HG02678 (cell line): ENCODE measurements around the gene RRP7A.
"Not testable (repeated sequence)": the region's sequence is repeated elsewhere in the genome, so short reads cannot be mapped to it uniquely, and the experiment has no call there.

Source experiments
- ATAC-seq: cut with Tn5 transposase; IDR thresholded peaks from one replicate; pipeline ENCODE4 v1.9.1; 2021; ENCODE audit warnings: mild to moderate bottlenecking, moderate library complexity; ENCODE audit not compliant: unreplicated experiment

Gene RRP7A

GRCh38 chr22:42500161-42500835, 19.3 kb downstream of the RRP7A start:
- peak; percentile 55 for ATAC-seq

DNA sequence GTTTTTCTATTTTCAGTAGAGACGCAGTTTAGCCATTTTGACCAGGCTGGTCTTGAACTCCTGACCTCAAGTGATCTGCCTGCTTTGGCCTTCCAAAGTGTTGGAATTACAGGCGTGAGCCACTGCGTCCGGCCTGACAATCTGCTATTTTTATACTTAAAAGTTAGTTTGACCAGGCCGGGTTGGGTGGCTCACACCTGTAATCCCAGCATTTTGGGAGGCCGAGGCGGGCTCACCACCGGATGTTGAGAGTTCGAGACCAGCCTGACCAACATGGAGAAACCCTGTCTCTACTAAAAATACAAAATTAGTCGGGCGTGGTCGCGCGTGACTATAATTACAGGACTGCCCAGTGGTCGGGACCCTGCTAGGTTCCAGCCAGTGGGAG, 19.8 kb downstream of the RRP7A start:
- not testable (repeated sequence) for ATAC-seq

- ATAC-seq, result not testable (repeated sequence)
Observed at GRCh38 chr22:42495533-42496141, 24.0 kb downstream of the RRP7A start.

DNA sequence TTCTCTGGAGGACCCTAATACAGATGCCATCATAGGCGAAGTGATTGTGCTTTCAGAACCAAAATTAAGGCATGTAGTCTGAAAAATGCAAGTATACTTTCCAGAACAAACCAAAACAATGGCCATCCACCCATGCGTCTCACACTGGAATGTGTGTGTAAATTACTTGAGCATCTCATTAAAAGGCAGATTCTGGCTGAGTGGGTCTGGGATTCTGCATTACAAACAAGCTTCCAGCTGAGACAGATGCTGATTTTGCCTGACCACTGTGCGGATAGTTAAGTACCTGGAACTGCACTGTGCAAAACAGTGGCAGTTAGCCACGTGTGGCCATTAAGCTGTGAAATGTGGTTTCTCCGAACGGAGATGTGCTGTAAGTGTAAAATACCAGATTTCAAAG, 26.2 kb downstream of the RRP7A start:
- ATAC-seq, result no peak

GRCh38 chr22:42492323-42492690, 27.3 kb downstream of the RRP7A start:
- no peak for ATAC-seq

DNA sequence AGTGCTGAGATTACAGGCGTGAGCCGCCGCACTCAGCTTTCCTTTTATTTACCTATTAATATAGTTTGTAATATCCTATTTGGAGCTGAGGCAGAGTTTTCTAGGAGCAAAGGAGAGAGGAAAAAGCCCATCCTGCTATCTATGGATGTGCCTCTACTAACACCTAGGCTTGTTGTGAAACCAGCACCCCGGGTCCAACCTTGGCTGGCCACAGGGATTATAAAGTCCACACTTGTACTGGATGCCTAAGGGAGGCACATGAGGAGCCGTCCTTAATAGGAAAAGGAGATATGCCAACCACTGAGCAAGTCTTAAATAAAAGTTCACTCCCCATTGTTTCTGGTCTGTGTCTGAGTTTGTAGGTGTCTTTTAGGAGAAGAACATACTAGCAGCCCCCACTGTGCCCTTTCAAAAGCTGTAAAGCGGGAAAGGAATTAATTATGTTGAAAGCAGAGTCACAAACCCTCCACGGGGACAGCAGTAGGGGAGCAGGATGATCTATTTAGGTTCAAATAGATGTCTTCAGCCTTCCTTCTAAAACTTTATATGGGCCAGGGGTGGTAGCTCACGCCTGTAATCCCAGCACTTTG, 29.3 kb downstream of the RRP7A start:
- no peak for ATAC-seq

DNA sequence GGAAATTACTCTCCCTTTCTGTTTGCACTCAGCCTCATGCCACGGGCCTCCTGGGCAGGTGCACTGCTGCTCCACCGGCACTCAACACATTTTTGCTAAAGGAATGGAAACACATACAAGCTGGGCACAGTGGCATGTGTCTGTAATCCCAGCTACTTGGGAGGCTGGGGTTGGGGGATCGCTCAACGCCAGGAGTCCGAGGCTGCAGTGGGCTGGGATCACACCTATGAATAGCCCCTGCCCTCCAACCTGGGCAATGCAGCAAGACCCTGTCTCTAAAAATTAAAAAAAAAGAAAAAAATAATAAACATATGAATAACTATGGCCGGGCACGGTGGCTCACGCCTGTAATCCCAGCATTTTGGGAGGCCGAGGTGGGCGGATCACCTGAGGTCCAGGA, 30.6 kb downstream of the RRP7A start:
- ATAC-seq, result no peak

DNA sequence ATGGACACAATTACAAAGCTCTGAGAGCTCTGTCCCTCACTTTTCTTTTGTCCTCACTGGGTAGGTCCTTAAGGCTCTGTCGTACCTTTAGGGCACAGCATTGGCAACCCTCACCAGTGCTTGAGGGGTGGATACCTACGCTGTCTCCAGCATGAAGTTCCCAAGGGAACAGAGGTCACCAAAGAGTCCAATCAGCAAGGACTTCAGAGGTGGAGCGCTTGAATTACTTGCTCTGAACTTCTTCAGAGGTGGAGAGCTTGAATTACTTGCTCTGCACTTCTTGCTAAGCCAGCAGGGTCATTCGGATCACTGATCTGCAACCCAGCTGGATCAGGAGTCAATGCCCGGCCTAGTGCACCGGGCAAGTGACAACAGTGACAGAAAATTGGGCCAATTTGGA, 35.1 kb downstream of the RRP7A start:
- no peak for ATAC-seq

GRCh38 chr22:42483610-42484223, 35.9 kb downstream of the RRP7A start:
- not testable (repeated sequence) for ATAC-seq

- ATAC-seq, result no peak
Observed at GRCh38 chr22:42475122-42475521, 44.5 kb downstream of the RRP7A start.

DNA sequence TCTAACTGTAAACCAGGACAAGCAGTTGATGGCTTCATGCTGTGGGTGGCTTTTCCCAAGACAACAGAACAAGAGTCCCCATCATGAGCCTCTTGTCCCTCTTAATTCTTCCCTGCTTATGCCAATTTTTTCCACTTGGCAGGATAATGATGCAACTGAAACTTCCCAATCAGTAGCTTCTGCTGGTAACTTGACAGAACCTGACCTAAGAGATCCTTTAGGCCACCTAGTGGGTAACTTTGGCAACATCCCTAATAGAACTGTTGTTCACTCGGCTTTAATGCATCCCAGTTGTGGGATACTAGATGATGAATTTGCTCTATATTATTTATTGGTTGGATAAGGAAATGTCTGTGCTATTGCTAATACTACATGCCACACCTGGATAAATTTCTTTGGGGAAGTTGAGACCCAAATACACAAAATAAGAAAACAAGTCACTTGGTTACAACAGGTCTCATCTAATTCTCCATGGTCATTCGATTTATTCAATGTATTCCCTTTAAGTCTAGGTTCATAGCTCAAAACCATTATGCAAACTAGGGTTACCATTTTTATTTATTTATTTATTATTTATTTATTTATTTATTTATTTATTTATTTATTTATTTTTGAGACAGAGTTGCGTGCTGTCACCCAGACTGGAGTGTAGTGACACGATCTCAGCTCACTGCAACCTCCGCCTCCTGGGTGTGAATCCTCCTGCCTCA, 46.0 kb downstream of the RRP7A start:
- ATAC-seq, result no peak

DNA sequence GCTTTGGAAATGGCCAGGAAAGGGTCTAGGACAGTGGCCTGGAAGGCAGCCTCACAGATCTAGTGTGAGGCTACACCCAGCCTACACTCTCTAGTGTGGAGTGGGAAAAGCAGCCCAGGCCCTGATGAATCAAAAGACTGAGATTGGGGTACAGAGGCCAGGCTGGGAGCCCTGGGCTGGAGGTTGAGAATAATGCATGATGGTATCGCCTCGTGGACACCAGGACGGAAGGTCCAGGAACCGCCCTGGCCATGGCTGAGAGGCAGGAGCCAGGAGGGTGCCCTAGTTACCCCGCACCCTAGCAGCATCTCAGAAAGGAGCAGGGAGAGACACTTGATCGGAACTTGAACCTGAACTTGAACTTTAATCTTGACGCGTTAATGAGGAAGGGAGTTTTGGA, 46.9 kb downstream of the RRP7A start:
- ATAC-seq, result no peak

DNA sequence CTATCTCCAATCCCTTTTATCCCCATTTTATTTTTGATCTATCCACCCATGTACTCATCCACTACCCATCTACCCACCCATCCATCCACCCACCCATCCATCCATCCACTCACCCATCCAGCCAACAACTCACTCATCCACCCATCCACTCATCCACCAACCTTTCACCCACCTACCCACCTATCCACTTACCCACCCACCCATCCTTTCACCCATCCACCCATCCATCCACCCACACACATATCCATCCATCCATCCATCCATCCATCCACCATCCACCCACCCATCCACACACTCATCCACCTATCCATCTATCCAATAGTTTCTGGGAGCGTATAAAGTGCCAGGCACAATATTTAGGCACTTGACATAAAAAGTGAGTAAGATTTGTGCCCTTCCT, 48.2 kb downstream of the RRP7A start:
- ATAC-seq, result no peak

- ATAC-seq, result no peak
Observed at GRCh38 chr22:42470366-42471082, 49.1 kb downstream of the RRP7A start.

DNA sequence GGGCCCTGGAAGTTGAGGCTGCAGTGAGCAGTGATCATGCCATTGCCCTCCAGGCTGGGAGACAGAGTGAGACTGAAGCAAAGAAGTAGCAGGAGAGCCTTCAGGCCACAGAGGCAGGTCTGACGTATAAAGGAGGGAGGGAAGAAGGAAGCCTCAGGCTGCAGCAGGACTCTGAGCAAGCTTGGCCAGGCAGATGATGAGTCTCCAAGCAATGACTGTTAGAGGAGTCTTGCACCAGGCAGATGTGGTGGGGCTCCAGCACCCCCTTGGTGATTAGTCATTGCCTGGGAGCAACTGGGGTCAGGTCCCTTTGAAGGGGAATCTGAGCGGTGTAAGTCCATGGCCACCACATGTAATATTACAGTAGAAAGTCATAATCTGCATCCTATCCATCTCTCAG, 50.8 kb downstream of the RRP7A start:
- no peak for ATAC-seq

DNA sequence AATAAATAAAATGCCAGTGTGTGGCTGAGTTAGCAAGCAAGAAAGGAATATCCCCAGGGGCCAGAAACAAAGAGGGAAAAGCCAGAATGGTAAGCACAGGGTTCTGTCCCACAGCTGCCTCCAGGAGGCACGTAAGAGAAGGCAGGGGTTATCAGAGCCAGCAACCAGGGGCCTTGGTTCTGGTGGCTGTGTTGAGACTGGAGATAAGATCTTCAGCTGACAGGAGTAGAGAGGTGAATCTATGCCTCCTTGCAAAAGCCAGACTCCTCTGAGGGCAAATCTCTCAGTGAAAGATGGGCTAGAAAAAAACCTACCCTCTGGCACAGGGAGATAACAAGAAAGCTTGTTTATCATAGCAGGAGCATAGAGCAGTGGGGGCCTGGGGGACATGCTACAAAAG, 57.6 kb downstream of the RRP7A start:
- ATAC-seq, result no peak

- ATAC-seq, result no peak
Observed at GRCh38 chr22:42461511-42461910, 58.1 kb downstream of the RRP7A start.
